ENCODE measurements around the gene CDH18.

The CDH18 gene

GRCh38 chr5:19616701-19617215 lies 371.2 kb downstream of the CDH18 start:
- Histone ChIP-seq H3K79me2 (ENCODE audit: insufficient read depth, low read length) (no peaks in the 10 kb centered on the region), H3K27ac (ENCODE audit: low read depth, low read length, poor library complexity, severe bottlenecking) (no peak overlapping the region), H3K9me3 (ENCODE audit: low read length) (no peaks in the 10 kb centered on the region), H3K9ac (ENCODE audit: low read length) (no peak overlapping the region), H4K20me1 (ENCODE audit: insufficient read depth, low read length) (no peaks in the 10 kb centered on the region), H3K36me3 (ENCODE audit: insufficient read depth, low read length) (no peaks in the 10 kb centered on the region), H3K9me2 (ENCODE audit: low read depth, low read length) (no peaks in the 10 kb centered on the region), H3K27me3 (ENCODE audit: insufficient read depth, low read length) (no peaks in the 10 kb centered on the region), H3F3A (ENCODE audit: insufficient read depth, low read length) (no peaks in the 10 kb centered on the region), H3K4me1 (ENCODE audit: insufficient read depth, low read length, severe bottlenecking) (no peaks in the 10 kb centered on the region), H3K4me2 (ENCODE audit: low read length) (no peak overlapping the region), H2AFZ (ENCODE audit: low read length) (no peak overlapping the region), H3K4me3 (ENCODE audit: low read depth, low read length, poor library complexity, severe bottlenecking) (no peak overlapping the region)
- TF ChIP-seq CTCF (IDR thresholded peaks at IDR 0.05; ENCODE audit: low read length) = no peak
- TF ChIP-seq EZH2 (IDR thresholded peaks at IDR 0.05; ENCODE audit: borderline replicate concordance, low read length) = no peak

- Histone ChIP-seq H4K20me1 (ENCODE audit: insufficient read depth, low read length) (no peaks in the 10 kb centered on the region), H3K4me2 (ENCODE audit: low read length) (no peak overlapping the region), H3K36me3 (ENCODE audit: insufficient read depth, low read length) (no peaks in the 10 kb centered on the region), H3K9ac (ENCODE audit: low read length) (no peak overlapping the region), H3K27me3 (ENCODE audit: insufficient read depth, low read length) (no peaks in the 10 kb centered on the region), H2AFZ (ENCODE audit: low read length) (no peak overlapping the region), H3F3A (ENCODE audit: insufficient read depth, low read length) (no peaks in the 10 kb centered on the region), H3K9me3 (ENCODE audit: low read length) (no peaks in the 10 kb centered on the region), H3K4me3 (ENCODE audit: low read depth, low read length, poor library complexity, severe bottlenecking) (no peak overlapping the region), H3K9me2 (ENCODE audit: low read depth, low read length) (no peaks in the 10 kb centered on the region), H3K27ac (ENCODE audit: low read depth, low read length, poor library complexity, severe bottlenecking) (no peak overlapping the region), H3K79me2 (ENCODE audit: insufficient read depth, low read length) (no peaks in the 10 kb centered on the region), H3K4me1 (ENCODE audit: insufficient read depth, low read length, severe bottlenecking) (no peaks in the 10 kb centered on the region)
- TF ChIP-seq EZH2 (IDR thresholded peaks at IDR 0.05; ENCODE audit: borderline replicate concordance, low read length) (no peak), CTCF (IDR thresholded peaks at IDR 0.05; ENCODE audit: low read length) (no peak)
Measured at GRCh38 chr5:19615661-19616060, 372.3 kb downstream of the CDH18 start.

- Histone ChIP-seq H3K79me2 (ENCODE audit: insufficient read depth, low read length) (no peaks in the 10 kb centered on the region), H3K27me3 (ENCODE audit: insufficient read depth, low read length) (no peaks in the 10 kb centered on the region), H4K20me1 (ENCODE audit: insufficient read depth, low read length) (no peaks in the 10 kb centered on the region), H3F3A (ENCODE audit: insufficient read depth, low read length) (no peaks in the 10 kb centered on the region), H3K4me3 (ENCODE audit: low read depth, low read length, poor library complexity, severe bottlenecking) (no peak overlapping the region), H3K27ac (ENCODE audit: low read depth, low read length, poor library complexity, severe bottlenecking) (no peak overlapping the region), H3K4me2 (ENCODE audit: low read length) (no peak overlapping the region), H3K9me3 (ENCODE audit: low read length) (no peaks in the 10 kb centered on the region), H3K9me2 (ENCODE audit: low read depth, low read length) (no peaks in the 10 kb centered on the region), H2AFZ (ENCODE audit: low read length) (no peak overlapping the region), H3K9ac (ENCODE audit: low read length) (no peak overlapping the region), H3K36me3 (ENCODE audit: insufficient read depth, low read length) (no peaks in the 10 kb centered on the region), H3K4me1 (ENCODE audit: insufficient read depth, low read length, severe bottlenecking) (no peaks in the 10 kb centered on the region)
- TF ChIP-seq CTCF (IDR thresholded peaks at IDR 0.05; ENCODE audit: low read length) (no peak), EZH2 (IDR thresholded peaks at IDR 0.05; ENCODE audit: borderline replicate concordance, low read length) (no peak)
Measured at GRCh38 chr5:19615071-19615470, 372.9 kb downstream of the CDH18 start.

All from OCI-LY1 (cell line).